ENCODE results near the gene WNK2. TPM values are rescaled to one million over a fixed set of nuclear protein-coding genes. Genes with fewer than 3 reads are reported as not detected.

The WNK2 gene
- polyA plus RNA-seq, 1 donor from 2014 or later = 0.18 TPM

- no peak overlapping the region for H3K4me3 Mint-ChIP-seq
- peaks cover 3% of the 10 kb centered on the region for H3K27me3 Mint-ChIP-seq
- no peak overlapping the region for H3K27ac Mint-ChIP-seq
- H3K4me1 Mint-ChIP-seq = peaks cover 0 to 2% (median 2%) of the 10 kb centered on the region in 3 donors
- peaks cover under 1% of the 10 kb centered on the region for H3K36me3 Mint-ChIP-seq
- peaks cover 0 to 4% (median 1%) of the 10 kb centered on the region in 3 donors for H3K9me3 Mint-ChIP-seq
Observed at GRCh38 chr9:93196096-93197055, 12.4 kb downstream of the WNK2 start.

GRCh38 chr9:93197670-93198069, 13.7 kb downstream of the WNK2 start:
- H3K9me3 Mint-ChIP-seq = peaks cover 0 to 4% (median 1%) of the 10 kb centered on the region in 3 donors
- H3K27ac Mint-ChIP-seq = no peak overlapping the region
- no peaks in the 10 kb centered on the region for H3K36me3 Mint-ChIP-seq
- no peak overlapping the region for H3K4me3 Mint-ChIP-seq
- H3K4me1 Mint-ChIP-seq = peaks cover 0 to 2% (median 2%) of the 10 kb centered on the region in 3 donors
- H3K27me3 Mint-ChIP-seq = no peaks in the 10 kb centered on the region

- H3K9me3 Mint-ChIP-seq = peaks cover 0 to 4% (median 1%) of the 10 kb centered on the region in 3 donors
- no peak overlapping the region for H3K27ac Mint-ChIP-seq
- H3K27me3 Mint-ChIP-seq = no peaks in the 10 kb centered on the region
- H3K4me1 Mint-ChIP-seq = peaks cover 0 to 2% (median 2%) of the 10 kb centered on the region in 3 donors
- H3K36me3 Mint-ChIP-seq = no peaks in the 10 kb centered on the region
- H3K4me3 Mint-ChIP-seq = no peak overlapping the region
Observed at GRCh38 chr9:93198117-93198837, 14.3 kb downstream of the WNK2 start.

GRCh38 chr9:93198838-93199625, 15.1 kb downstream of the WNK2 start:
- H3K9me3 Mint-ChIP-seq = peaks cover 0 to 4% (median 1%) of the 10 kb centered on the region in 3 donors
- no peak overlapping the region for H3K27ac Mint-ChIP-seq
- H3K4me3 Mint-ChIP-seq = no peak overlapping the region
- peaks cover 0 to 2% (median 2%) of the 10 kb centered on the region in 3 donors for H3K4me1 Mint-ChIP-seq
- H3K27me3 Mint-ChIP-seq = peaks cover 2% of the 10 kb centered on the region
- H3K36me3 Mint-ChIP-seq = no peaks in the 10 kb centered on the region

- peaks cover 2% of the 10 kb centered on the region for H3K27me3 Mint-ChIP-seq
- no peak overlapping the region for H3K4me3 Mint-ChIP-seq
- H3K27ac Mint-ChIP-seq = peak overlapping the region in 1 of 3 donors; percentile 82
- peaks cover 0 to 4% (median 1%) of the 10 kb centered on the region in 3 donors for H3K9me3 Mint-ChIP-seq
- H3K4me1 Mint-ChIP-seq = peaks cover 0 to 5% (median 2%) of the 10 kb centered on the region in 3 donors
- H3K36me3 Mint-ChIP-seq = no peaks in the 10 kb centered on the region
Observed at GRCh38 chr9:93200449-93200742, 16.5 kb downstream of the WNK2 start.

GRCh38 chr9:93200989-93201334, 17.0 kb downstream of the WNK2 start:
- peaks cover 0 to 4% (median 1%) of the 10 kb centered on the region in 3 donors for H3K9me3 Mint-ChIP-seq
- no peaks in the 10 kb centered on the region for H3K36me3 Mint-ChIP-seq
- peaks cover 2% of the 10 kb centered on the region for H3K27me3 Mint-ChIP-seq
- H3K4me3 Mint-ChIP-seq = no peak overlapping the region
- peaks cover 0 to 2% (median 0%) of the 10 kb centered on the region in 3 donors for H3K4me1 Mint-ChIP-seq
- peak overlapping the region in 1 of 3 donors; percentile 82 for H3K27ac Mint-ChIP-seq

- Mint-ChIP-seq H3K4me1 (peaks cover 0 to 2% (median 0%) of the 10 kb centered on the region in 3 donors), H3K9me3 (no peaks in the 10 kb centered on the region), H3K4me3 (no peak overlapping the region), H3K27me3 (peaks cover 2% of the 10 kb centered on the region), H3K36me3 (no peaks in the 10 kb centered on the region), H3K27ac (peak overlapping the region in 1 of 3 donors; percentile 83)
Observed at GRCh38 chr9:93203026-93203717, 19.2 kb downstream of the WNK2 start.

GRCh38 chr9:93203718-93204469, 20.0 kb downstream of the WNK2 start:
- peaks cover 0 to 2% (median 0%) of the 10 kb centered on the region in 3 donors for H3K4me1 Mint-ChIP-seq
- H3K27me3 Mint-ChIP-seq = peaks cover 2% of the 10 kb centered on the region
- peak overlapping the region in 1 of 3 donors; percentile 83 for H3K27ac Mint-ChIP-seq
- H3K36me3 Mint-ChIP-seq = no peaks in the 10 kb centered on the region
- H3K9me3 Mint-ChIP-seq = no peaks in the 10 kb centered on the region
- peak overlapping the region in 1 of 4 donors; percentile 33 for H3K4me3 Mint-ChIP-seq

- H3K4me3 Mint-ChIP-seq = no peak overlapping the region
- peaks cover 0 to 2% (median 0%) of the 10 kb centered on the region in 3 donors for H3K4me1 Mint-ChIP-seq
Observed at GRCh38 chr9:93204470-93205043, 20.6 kb downstream of the WNK2 start.

GRCh38 chr9:93205045-93205768, 21.3 kb downstream of the WNK2 start:
- H3K27me3 Mint-ChIP-seq = peaks cover 2% of the 10 kb centered on the region
- no peaks in the 10 kb centered on the region for H3K36me3 Mint-ChIP-seq
- H3K9me3 Mint-ChIP-seq = no peaks in the 10 kb centered on the region
- H3K4me1 Mint-ChIP-seq = peaks cover 0 to 2% (median 0%) of the 10 kb centered on the region in 3 donors
- no peak overlapping the region for H3K27ac Mint-ChIP-seq
- no peak overlapping the region for H3K4me3 Mint-ChIP-seq

More at GRCh38 chr9:93204470-93205043, 20.6 kb downstream of the WNK2 start:
- Mint-ChIP-seq H3K36me3 (no peaks in the 10 kb centered on the region), H3K27ac (no peak overlapping the region), H3K27me3 (peaks cover 2% of the 10 kb centered on the region), H3K9me3 (no peaks in the 10 kb centered on the region)

- Mint-ChIP-seq H3K27me3 (peaks cover 2% of the 10 kb centered on the region), H3K4me3 (peak overlapping the region in 1 of 4 donors; percentile 8), H3K36me3 (no peaks in the 10 kb centered on the region), H3K9me3 (no peaks in the 10 kb centered on the region), H3K4me1 (peaks cover 0 to 2% (median 0%) of the 10 kb centered on the region in 3 donors), H3K27ac (no peak overlapping the region)
Observed at GRCh38 chr9:93205896-93206575, 22.1 kb downstream of the WNK2 start.

GRCh38 chr9:93206576-93207155, 22.7 kb downstream of the WNK2 start:
- Mint-ChIP-seq H3K27ac (no peak overlapping the region), H3K4me3 (no peak overlapping the region), H3K9me3 (no peaks in the 10 kb centered on the region), H3K36me3 (no peaks in the 10 kb centered on the region), H3K4me1 (peaks cover 0 to 2% (median 0%) of the 10 kb centered on the region in 3 donors), H3K27me3 (peaks cover 2% of the 10 kb centered on the region)
